Panc1 (cell line): ENCODE data around the gene FIBP.

Experiments used
- REST ChIP-seq, 2 experiments: IDR thresholded peaks; 2 replicates each; pipeline ENCODE4 v1.6.1; 2011 to 2012; ENCODE audit warnings: low read depth in 2 of 2, control low read depth in 1 of 2, low read length in 1 of 2, mild to moderate bottlenecking in 1 of 2, moderate library complexity in 1 of 2; ENCODE audit not compliant: insufficient read depth in 1 of 2
- TF ChIP-seq, protein P1 (sequence below): fragments of 450-650 bp; IDR thresholded peaks from 2 replicates; pipeline ENCODE4 v1.5.1; 2017; ENCODE audit warnings: mild to moderate bottlenecking

GRCh38 chr11:65865550-65866172 lies 22.6 kb downstream of the FIBP start:
- TF ChIP-seq, protein P1, sequence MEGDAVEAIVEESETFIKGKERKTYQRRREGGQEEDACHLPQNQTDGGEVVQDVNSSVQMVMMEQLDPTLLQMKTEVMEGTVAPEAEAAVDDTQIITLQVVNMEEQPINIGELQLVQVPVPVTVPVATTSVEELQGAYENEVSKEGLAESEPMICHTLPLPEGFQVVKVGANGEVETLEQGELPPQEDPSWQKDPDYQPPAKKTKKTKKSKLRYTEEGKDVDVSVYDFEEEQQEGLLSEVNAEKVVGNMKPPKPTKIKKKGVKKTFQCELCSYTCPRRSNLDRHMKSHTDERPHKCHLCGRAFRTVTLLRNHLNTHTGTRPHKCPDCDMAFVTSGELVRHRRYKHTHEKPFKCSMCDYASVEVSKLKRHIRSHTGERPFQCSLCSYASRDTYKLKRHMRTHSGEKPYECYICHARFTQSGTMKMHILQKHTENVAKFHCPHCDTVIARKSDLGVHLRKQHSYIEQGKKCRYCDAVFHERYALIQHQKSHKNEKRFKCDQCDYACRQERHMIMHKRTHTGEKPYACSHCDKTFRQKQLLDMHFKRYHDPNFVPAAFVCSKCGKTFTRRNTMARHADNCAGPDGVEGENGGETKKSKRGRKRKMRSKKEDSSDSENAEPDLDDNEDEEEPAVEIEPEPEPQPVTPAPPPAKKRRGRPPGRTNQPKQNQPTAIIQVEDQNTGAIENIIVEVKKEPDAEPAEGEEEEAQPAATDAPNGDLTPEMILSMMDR = no peak
- TF ChIP-seq REST (IDR thresholded peaks at IDR 0.05; ENCODE audit: insufficient read depth in 1 of 2, low read depth in 2 of 2, low read length in 1 of 2) = no peak
